Measurements from ENCODE around the gene SMG6.
A peak's percentile ranks its signal among the peaks of the same experiment; 100 is the strongest.
"Not testable (repeated sequence)": the region's sequence is repeated elsewhere in the genome, so short reads cannot be mapped to it uniquely, and the experiment has no call there.

SMG6 gene

GRCh38 chr17:2019723-2020122, 283.9 kb downstream of the SMG6 start:
- DNase-seq, result no peak

GRCh38 chr17:2018716-2019510, 284.7 kb downstream of the SMG6 start:
- peak; percentile 13 for DNase-seq

GRCh38 chr17:2017274-2017941, 286.2 kb downstream of the SMG6 start:
- no peak for DNase-seq

GRCh38 chr17:2016494-2016893, 287.1 kb downstream of the SMG6 start:
- no peak for DNase-seq

GRCh38 chr17:2015314-2015713, 288.3 kb downstream of the SMG6 start:
- DNase-seq, result no peak

- no peak for DNase-seq
Observed at GRCh38 chr17:2013994-2014317, 289.6 kb downstream of the SMG6 start.

- not testable (repeated sequence) for DNase-seq
Observed at GRCh38 chr17:2013220-2013993, 290.2 kb downstream of the SMG6 start.

GRCh38 chr17:2012499-2012898, 291.1 kb downstream of the SMG6 start:
- no peak for DNase-seq

- no peak for DNase-seq
Observed at GRCh38 chr17:2011411-2012371, 291.9 kb downstream of the SMG6 start.

All from NCI-H2029 treated with DMSO at 0.1 percent for 48 hours (cell line).